ENCODE data around the gene MAST4. TPM values are rescaled to one million over a fixed set of nuclear protein-coding genes. Genes with fewer than 3 reads are reported as not detected.
A peak's percentile ranks its signal among the peaks of the same experiment; 100 is the strongest.

MAST4 gene
- total RNA-seq, 1 donor from 2014 or later = 22.3 TPM

GRCh38 chr5:66987540-66987939 lies 391.3 kb downstream of the MAST4 start:
- Histone ChIP-seq H3K9me3 (ENCODE audit: insufficient read depth, low read depth, low read length) (no peaks in the 10 kb centered on the region), H4K20me1 (ENCODE audit: insufficient read depth, low read length) (no peaks in the 10 kb centered on the region), H3K4me1 (ENCODE audit: insufficient read depth, low read length) (peaks cover 16% of the 10 kb centered on the region), H3K9ac (ENCODE audit: low read length) (no peak overlapping the region), H3K27me3 (ENCODE audit: insufficient read depth, low read length) (no peaks in the 10 kb centered on the region), H3K36me3 (ENCODE audit: insufficient read depth, low read length) (no peaks in the 10 kb centered on the region), H2AFZ (ENCODE audit: low read depth, low read length) (no peak overlapping the region), H3K79me2 (ENCODE audit: insufficient read depth, low read length) (no peaks in the 10 kb centered on the region), H3K4me3 (ENCODE audit: insufficient read depth, low read depth, low read length) (no peak overlapping the region), H3K4me2 (ENCODE audit: low read length) (no peak overlapping the region), H3K27ac (ENCODE audit: low read depth, low read length) (no peak overlapping the region)
- FAIRE-seq = peak; percentile 9
- no peaks in the 10 kb centered on the region for H3K36me3 Mint-ChIP-seq (ENCODE audit: low read depth, unreplicated experiment)
- no peaks in the 10 kb centered on the region for H3K27me3 Mint-ChIP-seq (ENCODE audit: low read depth, unreplicated experiment)
- H3K4me3 Mint-ChIP-seq (ENCODE audit: unreplicated experiment) = no peak overlapping the region
- H3K4me1 Mint-ChIP-seq (ENCODE audit: low read depth, unreplicated experiment) = peaks cover 23% of the 10 kb centered on the region
- TF ChIP-seq EZH2 (IDR thresholded peaks at IDR 0.05; ENCODE audit: insufficient read depth, low read length) (no peak), CTCF (IDR thresholded peaks at IDR 0.05; ENCODE audit: insufficient read depth, low read depth, low read length) (no peak)
- DNase-seq (ENCODE audit: low read depth) = no peak
- no peaks in the 10 kb centered on the region for H3K9me3 Mint-ChIP-seq (ENCODE audit: unreplicated experiment)
- no peak overlapping the region for H3K27ac Mint-ChIP-seq (ENCODE audit: unreplicated experiment)

- H3K4me1 Mint-ChIP-seq (ENCODE audit: low read depth, unreplicated experiment) = peaks cover 25% of the 10 kb centered on the region
- Histone ChIP-seq H3K4me2 (ENCODE audit: low read length) (no peak overlapping the region), H3K9ac (ENCODE audit: low read length) (no peak overlapping the region), H3K27me3 (ENCODE audit: insufficient read depth, low read length) (no peaks in the 10 kb centered on the region), H3K4me3 (ENCODE audit: insufficient read depth, low read depth, low read length) (no peak overlapping the region), H3K79me2 (ENCODE audit: insufficient read depth, low read length) (no peaks in the 10 kb centered on the region), H3K36me3 (ENCODE audit: insufficient read depth, low read length) (no peaks in the 10 kb centered on the region), H3K9me3 (ENCODE audit: insufficient read depth, low read depth, low read length) (no peaks in the 10 kb centered on the region), H4K20me1 (ENCODE audit: insufficient read depth, low read length) (no peaks in the 10 kb centered on the region), H2AFZ (ENCODE audit: low read depth, low read length) (no peak overlapping the region), H3K4me1 (ENCODE audit: insufficient read depth, low read length) (peaks cover 16% of the 10 kb centered on the region), H3K27ac (ENCODE audit: low read depth, low read length) (no peak overlapping the region)
- peak; percentile 85 for TF ChIP-seq CTCF (IDR thresholded peaks at IDR 0.05; ENCODE audit: insufficient read depth, low read depth, low read length)
- no peak for TF ChIP-seq EZH2 (IDR thresholded peaks at IDR 0.05; ENCODE audit: insufficient read depth, low read length)
- H3K4me3 Mint-ChIP-seq (ENCODE audit: unreplicated experiment) = no peak overlapping the region
- H3K9me3 Mint-ChIP-seq (ENCODE audit: unreplicated experiment) = no peaks in the 10 kb centered on the region
- DNase-seq (ENCODE audit: low read depth) (no peak), FAIRE-seq (peak; percentile 77)
- no peaks in the 10 kb centered on the region for H3K36me3 Mint-ChIP-seq (ENCODE audit: low read depth, unreplicated experiment)
- no peaks in the 10 kb centered on the region for H3K27me3 Mint-ChIP-seq (ENCODE audit: low read depth, unreplicated experiment)
- peak overlapping the region; percentile 42 for H3K27ac Mint-ChIP-seq (ENCODE audit: unreplicated experiment)
These were observed 392.0 kb downstream of the MAST4 start for GRCh38 chr5:66987949-66988838.

- Histone ChIP-seq H3K27me3 (ENCODE audit: insufficient read depth, low read length) (no peaks in the 10 kb centered on the region), H3K36me3 (ENCODE audit: insufficient read depth, low read length) (no peaks in the 10 kb centered on the region), H3K4me1 (ENCODE audit: insufficient read depth, low read length) (peaks cover 16% of the 10 kb centered on the region), H2AFZ (ENCODE audit: low read depth, low read length) (no peak overlapping the region), H3K27ac (ENCODE audit: low read depth, low read length) (no peak overlapping the region), H3K79me2 (ENCODE audit: insufficient read depth, low read length) (no peaks in the 10 kb centered on the region), H3K4me2 (ENCODE audit: low read length) (peak overlapping the region; percentile 4), H3K4me3 (ENCODE audit: insufficient read depth, low read depth, low read length) (no peak overlapping the region), H4K20me1 (ENCODE audit: insufficient read depth, low read length) (no peaks in the 10 kb centered on the region), H3K9ac (ENCODE audit: low read length) (no peak overlapping the region), H3K9me3 (ENCODE audit: insufficient read depth, low read depth, low read length) (no peaks in the 10 kb centered on the region)
- Mint-ChIP-seq H3K4me1 (ENCODE audit: low read depth, unreplicated experiment) (peaks cover 28% of the 10 kb centered on the region), H3K4me3 (ENCODE audit: unreplicated experiment) (no peak overlapping the region), H3K36me3 (ENCODE audit: low read depth, unreplicated experiment) (no peaks in the 10 kb centered on the region), H3K27me3 (ENCODE audit: low read depth, unreplicated experiment) (no peaks in the 10 kb centered on the region), H3K9me3 (ENCODE audit: unreplicated experiment) (no peaks in the 10 kb centered on the region), H3K27ac (ENCODE audit: unreplicated experiment) (peak overlapping the region; percentile 70)
- no peak for TF ChIP-seq CTCF (IDR thresholded peaks at IDR 0.05; ENCODE audit: insufficient read depth, low read depth, low read length)
- DNase-seq (ENCODE audit: low read depth) (peak; percentile 87), FAIRE-seq (peak; percentile 64)
These were observed 393.1 kb downstream of the MAST4 start for GRCh38 chr5:66989286-66989685.
